ENCODE measurements around the gene GRB10.
A peak's percentile ranks its signal among the peaks of the same experiment; 100 is the strongest.

Gene GRB10

DNA sequence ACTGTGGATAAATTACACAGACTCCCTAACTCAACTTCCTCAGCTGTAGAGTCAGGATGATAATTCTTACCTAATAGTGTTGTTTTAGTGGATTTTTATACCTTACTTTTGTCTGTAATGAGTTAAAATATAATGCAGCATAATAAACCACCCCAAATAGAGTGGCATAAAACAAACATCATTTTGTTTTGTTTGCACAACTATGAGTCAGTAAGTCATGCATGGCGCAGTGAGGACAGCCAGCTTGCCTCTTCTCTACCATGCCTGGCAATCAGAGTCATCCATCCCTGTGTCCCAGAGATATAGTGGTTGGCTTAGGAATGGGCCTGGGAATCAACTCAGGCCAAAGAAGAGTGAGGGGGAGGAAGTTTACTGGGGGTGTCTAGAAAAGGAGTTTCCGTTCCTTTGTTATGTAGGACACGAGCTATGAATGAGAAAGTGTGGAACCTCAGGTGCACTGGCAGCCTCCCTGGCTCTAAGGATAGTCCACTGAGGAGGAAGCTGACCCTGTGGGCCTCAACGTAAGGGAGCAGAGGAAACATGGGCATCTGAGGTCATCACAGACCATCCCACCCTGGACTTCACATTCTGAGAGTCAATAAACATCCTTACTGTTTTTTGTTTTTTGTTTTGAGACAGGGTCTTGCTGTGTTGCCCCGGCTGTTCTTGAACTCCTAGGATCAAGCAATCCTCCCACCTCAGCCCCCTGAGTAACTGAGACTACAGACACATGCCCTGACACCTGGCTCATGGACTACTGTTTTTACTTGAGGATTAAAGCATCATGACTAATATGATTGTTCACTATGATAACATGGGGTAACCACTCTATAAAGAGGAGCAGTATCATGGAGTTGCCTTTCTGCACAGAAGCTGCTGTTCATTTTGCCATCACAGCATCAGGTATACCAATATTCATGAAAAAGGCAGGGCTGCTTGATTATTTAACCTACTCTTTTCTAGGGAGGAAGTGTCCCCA lies 21.0 kb upstream of the GRB10 start:
- no peak for DNase-seq

DNA sequence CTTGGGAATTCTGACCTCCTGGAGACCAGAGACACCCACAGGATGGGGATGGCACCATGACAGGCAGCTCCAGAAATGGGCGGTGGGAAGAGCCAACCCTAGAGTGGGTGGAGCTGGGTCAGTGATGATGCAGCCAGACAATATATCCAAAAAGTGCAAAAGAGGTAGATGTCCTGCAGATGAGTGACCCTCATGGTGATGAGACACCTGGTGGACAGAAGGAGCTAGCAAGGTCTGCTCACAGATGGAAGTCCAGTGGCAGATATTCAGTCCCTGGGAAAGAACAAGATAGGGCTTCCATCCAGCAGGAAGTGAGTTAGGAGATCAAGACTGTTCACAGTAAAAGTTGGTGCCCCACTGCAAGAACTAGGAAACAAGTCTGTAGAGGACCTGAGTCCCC lies 19.2 kb upstream of the GRB10 start:
- no peak for DNase-seq

DNA sequence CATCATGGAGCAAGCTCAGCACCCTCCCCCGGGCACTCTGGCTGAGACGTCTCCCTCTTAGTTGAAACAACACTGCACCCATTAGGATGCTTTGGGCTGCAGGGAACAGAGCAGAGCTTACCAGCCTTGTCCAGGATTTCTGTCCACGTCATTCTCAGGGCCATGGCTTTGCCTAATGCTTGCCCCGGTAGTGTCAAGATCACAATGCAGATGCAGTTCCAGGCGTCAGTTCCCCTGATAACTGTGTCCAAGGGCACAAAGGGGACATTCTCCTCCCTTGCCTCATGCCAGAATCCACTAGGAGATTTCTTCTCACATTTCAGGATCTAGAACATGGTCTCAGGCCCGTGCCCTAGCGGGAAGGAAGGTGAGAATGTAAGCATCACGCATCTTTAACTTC lies 17.2 kb upstream of the GRB10 start:
- DNase-seq = no peak

DNA sequence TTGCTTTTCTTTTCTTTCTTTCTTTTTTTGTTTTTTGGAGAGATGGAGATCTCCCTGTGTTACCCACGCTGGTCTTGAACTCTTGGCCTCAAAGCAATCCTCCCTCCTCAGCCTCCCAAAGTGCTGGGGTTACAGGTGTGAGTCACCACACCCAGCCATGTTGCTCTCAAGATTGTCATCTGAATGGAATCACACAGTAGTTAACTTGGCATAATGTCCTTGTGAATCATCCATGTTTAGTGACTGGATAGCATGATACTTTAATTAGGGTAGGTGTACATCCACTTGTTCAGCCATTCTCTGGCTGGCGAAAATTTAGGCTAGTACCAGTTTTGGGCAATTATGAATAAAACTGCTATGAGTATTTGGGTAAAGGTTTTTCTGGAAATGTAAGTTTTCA lies 15.4 kb upstream of the GRB10 start:
- no peak for DNase-seq

DNA sequence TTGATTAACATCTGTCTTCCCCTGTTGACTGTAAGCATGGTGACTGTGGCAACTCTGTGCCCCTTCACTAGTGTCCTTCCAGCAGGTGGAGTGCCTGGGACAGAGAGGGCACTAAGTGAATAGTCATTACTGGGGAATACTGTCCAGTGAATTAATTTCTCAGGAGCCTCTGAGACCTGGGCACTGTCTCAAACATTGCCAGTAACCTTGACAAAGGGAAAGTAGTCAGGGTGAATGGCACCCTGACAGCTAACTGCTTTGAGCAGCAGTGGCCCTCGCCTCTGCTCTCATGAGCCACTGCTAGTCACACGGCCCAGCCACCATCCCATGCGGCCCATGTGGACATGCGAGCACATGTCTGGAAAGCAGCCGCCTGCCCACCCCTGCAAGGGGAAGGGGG lies 13.1 kb upstream of the GRB10 start:
- DNase-seq = no peak

DNA sequence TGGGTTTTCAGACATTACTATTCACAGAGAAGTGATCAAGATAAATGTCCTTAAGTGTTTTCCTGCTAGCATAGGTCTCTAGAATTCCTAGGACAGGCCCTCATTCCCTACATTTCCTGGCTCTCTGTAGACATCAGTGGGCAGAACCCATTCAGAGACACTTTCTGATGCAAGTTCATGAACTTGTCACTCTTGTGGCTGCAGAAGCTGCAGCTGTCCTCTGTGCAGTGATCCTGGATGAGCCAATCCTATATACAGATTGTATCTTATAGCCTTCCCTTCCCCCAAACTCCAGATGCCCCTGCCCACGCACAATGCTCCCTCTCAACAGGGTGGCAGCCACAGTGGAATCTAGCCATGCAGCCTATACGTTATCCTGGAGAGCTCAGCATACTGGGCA lies 12.6 kb upstream of the GRB10 start:
- DNase-seq = no peak

DNA sequence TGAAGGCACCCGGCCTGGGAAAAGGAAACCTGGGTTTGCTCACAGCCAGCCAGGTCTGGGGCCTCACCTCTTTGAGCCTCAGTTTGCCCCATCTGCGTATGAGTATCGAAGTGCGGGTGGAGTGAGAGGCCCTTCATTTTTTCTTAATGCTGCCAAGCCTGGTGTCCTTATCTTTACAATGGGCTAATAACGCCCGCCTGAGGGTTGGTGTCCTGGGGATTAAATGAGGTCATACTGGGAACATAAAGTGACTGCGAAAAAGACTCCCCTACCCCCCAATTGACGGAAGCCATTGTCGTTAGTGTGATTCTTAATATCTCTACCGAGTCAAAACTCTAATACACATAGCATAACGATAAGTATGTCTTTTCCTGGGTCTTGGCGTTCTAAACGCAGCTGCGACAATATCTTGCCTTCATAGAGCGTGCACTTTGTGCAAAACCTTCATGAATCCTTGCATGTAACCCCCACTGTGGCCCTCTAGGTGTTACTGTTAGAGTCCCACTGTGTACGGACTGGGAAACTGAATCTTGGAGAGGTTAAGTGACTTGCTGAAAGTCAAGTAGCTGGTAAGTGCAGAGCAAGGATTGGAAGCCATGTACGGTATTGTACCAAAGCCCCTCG lies 11.4 kb upstream of the GRB10 start:
- DNase-seq = no peak

DNA sequence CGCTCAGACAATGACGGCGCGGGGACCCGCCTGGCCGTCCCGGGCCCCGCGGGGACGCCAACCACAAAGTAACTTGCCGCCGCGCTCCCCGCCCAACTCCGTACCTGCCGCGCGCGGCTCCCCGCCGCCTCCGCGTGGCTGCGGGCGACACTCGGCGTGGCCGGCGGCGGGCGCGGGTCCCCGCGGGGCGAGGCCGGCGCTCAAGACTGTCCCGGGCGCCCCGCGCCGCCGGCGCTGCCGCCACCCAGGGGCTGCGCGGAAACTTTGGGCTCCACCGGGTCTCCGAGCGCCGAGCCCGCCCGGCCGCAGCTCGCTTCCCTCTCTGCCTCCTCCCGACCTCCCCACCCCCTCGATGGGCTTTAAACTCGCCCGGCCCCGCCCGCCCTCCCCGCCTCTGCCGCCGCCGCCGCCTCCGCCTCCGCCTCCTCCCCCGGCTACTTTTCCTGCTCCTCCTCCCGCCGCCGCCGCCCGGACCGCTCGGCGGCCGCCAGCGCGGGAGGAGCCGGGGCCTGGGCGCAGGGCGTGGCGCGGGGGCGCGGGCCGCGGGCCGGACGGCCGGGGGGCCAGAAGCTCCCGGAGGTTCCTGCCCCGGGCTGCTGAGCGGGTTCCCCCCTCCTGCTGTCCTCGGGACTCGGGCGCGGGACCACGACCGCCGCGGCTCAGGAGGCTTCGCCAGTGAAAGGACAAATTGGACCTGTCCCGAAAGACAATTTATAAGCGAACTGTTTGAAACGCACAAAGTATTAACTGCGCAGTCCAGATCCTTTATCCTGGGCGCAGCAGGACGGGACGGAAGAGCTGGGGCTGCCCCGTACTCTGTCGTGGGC lies 10.6 kb upstream of the GRB10 start:
- DNase-seq = peak; percentile 23

DNA sequence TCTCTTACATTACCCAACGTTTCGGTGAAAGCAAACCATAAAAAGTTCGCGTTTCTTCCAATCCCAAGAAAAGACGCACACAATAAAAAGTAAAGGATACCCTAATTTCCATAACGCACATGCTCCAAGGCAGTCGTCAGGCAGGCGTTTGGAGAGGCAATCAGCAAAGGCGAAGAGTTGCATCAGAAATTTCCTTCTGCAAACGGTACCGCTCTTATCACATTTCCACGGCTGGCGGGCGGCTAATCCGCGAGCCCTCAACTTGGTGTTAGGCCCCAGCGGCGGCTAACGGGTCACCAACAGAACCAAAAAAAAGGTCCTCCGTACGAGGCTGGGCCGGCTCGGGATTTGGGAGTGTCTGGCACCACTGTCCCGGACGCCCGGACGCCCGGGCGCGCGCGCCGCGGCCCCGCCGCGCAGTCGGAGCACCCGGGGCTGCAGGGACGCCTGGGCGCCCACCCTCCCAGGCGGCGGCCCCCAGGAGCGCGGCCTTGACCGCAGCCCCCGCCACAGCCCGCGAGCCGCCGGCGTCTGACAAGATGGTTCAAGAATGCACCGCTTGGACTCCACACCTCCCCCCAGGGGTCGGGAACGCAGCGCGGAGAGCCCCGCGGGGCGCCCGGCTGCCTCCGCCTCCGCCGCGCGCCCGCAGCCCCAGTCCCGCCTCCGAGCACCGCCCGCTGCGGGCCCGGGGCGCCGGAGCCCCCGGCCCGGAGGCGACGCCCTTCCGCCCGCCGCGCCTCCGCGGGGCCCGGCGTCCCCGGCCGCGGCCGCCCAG lies 9.8 kb upstream of the GRB10 start:
- DNase-seq = no peak

DNA sequence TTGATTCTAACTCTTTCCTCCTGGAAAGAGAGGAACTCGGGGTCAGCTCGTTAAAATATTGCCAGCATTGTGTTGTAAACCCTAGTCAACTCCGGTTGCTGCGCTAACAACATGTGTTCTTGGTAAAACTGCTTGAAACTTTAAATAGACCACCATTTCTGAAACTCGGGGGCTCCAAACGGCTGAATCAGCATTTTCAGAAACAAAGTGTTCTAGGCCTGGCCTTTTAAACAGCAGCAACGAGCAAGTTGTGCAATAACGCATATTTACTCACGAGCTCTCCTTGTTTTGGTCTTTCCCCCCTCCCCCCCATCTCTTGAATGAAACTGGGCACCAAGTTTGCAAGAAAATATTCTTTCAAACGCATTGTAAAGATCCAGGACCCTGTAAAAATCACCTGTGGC lies 9.2 kb upstream of the GRB10 start:
- DNase-seq = no peak

DNA sequence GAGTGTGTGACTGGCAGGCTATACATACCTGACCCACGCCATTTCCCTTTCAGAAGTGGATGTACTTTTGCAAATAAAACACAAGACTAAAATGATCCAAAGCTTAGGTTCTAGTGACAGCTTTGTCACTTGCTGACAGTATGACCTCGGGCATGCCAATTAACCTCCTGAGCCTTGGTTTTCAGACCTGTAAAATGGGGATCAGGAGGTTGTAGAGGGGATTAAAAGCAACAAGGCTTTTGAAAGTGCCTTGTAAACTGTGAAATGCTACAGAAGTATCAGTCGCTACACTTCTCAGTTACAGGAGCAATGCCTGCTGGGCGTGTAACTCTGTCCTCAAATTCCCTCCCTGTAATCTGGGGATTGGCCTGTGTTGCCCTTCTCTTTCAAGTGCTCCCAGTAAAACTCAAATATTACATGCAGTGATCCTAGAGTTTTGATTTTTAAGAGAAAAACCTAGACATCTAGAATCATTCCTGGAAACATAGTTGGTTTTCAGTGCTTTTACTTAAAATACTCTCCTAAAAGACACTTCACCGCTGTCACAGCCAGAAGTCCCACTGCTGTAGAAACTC lies 8.8 kb upstream of the GRB10 start:
- DNase-seq = no peak

DNA sequence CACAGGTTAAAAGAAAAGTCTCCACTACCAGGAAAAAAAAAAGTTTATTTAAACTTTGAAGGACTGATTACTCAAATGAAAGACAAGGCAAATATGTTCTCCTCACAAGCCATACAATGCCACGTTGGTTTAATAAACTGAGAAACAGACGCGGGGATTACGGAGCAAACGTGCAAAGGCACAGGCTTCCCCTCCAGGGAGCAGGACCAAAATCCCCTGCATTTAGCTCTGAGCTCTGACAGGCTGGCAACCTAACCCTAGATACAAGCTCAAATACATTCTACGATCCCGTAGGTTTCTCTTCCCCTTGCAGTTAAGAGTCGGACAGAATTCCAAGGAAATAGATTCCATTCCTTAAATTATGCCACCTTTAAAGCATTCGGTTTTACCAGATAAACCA lies 7.7 kb upstream of the GRB10 start:
- no peak for DNase-seq

DNA sequence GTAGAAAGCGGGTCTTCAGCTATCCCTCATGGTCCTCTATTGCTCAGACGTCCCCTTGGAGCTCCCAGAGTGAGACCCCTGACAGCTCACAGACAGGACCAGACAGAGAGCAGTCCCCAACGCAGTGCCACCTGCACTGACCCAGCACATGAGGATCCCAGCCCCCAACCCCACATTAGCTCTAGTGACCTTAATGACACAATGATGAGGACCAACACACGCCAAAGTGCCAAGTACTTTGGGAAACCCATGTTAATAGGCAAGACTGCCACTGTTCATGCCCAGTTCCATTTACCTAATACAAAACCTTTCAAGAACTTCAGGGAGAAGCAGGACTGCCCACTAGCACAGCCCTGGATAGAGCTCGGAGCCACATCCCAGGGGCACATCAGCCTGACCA lies 5.7 kb upstream of the GRB10 start:
- no peak for DNase-seq

DNA sequence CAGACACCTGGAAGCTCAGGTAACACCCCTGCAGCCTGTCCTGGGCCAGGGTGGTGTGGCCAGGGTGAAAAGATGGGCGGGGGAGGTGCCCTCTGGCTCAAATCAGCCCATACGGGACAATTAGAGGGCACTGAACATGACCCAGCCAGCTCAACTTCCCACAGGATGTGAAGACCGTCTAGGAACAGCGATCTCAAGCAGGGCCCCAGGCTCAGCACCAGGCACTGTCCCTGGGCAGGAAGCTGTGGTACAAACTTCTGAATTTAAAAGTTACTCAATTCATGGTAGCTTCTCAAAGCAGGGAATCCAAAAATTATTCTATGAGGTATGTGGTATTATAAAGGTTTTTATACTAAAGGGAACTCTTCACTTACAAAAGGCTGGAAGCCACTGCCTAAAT lies 5.1 kb upstream of the GRB10 start:
- no peak for DNase-seq

DNA sequence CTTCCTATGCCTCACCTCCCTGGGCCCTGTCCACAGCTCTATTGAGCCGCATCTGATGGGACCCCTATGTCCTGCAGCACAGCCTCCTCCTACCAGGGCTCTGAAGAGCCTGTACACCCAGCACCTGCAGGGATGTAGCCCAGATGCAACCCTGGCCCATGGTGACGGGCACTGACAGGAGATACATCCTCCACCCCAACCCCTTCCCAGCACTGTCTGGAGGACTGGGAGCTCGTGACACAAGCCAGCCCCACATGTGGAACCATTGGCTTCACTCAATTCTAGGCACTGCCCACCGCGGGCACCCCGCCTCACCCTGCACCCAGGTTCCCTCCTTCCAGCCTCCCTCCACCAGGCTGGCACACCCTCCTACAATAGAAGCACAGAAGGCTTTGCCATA lies 2.6 kb upstream of the GRB10 start:
- no peak for DNase-seq

DNA sequence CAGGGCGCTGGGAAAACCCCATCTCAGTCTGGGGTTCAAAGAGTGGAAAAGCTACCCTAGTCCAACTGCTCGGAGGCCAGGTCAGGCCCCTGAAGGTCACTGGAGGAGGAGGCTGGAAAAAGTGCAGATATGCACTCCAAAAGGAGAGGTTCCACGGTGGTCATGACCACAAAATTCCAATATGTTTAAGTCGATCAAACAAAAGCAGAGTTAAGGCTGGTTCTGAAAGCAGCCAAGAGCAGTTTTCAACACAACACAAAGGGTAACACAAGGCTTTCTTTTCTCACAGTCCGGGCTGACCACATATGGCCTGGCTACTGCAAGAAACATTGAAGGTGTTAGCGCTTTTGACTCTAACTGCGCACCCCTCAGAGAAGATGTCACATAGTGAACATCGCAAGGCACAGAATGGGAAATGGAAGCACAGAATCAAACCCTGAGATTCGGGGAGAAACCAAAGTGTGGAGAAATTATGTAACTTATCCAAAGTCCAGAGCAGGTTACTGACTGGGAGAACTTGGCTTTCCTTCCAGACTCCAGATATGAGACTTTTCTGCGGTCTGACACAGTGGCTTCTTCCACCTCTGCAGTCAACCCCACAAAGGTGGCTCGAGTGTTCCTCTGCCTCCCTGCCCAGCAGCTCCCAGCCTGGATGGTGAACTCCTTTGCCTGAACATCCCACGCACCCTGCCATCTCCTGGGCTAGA lies 1.3 kb upstream of the GRB10 start:
- no peak for DNase-seq

DNA sequence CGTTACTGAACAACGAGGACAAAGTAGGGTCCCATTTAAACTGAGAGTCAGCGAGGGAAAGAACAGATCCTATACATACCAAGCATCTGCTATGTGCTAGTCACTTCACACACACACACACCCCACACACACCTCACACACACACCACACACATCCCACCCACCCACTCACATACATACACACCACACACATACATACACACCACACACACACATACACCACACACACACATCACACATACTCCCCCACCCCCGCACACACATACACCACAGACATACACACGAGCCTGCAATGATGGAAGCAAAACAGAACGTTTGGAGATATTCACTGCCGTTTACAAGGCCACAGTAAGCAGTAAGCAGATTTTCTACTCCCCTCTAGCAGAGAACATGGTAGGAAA lies 607 bp upstream of the GRB10 start:
- no peak for DNase-seq

DNA sequence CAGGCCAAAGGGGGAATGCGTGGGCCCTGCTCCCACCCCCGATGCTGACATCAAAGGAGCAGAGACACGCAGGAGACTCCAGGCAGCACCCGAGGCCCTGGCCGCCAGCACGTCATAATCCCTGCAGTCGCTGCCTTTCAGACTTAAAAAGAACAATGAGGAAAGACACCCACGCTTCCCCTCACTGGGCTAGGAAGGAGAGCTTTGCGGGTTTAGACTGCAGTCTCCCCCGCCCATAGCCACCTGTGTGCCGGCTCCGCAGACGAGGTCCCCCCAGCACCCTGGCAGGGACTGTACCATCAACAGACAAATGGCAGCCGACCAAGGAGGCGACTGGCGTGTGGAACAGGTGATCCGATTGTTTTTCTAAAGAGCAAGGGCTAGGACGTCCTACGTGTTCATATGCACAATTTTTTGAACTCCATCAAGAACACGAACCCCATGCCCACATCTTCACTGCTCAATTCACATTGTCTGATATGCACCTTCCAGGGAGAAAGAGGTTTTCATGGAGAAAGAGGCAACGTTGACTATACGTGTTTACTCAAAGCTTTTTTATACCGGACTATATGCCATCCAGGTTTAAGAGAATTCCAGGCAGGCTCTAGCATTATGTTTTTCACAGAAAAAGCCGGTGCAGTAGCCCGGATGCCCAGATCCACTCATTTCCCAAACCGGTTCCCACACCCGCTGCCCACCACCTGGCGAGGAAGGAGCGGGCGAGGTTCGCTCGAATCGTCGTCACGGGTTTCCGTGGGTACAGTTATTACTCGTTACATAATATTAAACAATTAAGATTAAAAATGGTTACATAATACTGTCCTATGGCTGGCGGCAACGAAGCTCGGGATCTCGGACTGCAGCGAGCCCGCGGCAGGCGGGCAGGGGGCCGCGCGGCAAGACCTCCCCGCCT lies 1.1 kb downstream of the GRB10 start:
- no peak for DNase-seq

DNA sequence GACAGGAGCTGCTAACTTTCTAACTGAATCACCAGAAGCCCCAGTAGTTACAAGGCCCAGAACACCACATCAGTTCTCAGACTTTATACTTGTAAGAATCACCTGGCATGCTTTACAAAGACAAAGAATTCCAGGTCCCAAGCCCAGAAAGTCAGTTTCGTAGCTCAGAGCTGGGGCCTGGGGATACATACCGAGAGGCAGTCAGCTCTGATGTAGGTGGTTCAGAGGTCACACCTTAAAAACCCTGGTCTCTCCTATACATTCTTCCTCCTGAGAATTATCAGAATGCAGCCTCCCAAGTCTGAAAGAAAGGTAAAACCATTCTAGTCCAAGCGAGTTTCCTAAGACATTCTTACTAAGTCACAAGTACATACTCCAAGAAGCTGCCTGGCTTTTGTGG lies 2.3 kb downstream of the GRB10 start:
- no peak for DNase-seq

DNA sequence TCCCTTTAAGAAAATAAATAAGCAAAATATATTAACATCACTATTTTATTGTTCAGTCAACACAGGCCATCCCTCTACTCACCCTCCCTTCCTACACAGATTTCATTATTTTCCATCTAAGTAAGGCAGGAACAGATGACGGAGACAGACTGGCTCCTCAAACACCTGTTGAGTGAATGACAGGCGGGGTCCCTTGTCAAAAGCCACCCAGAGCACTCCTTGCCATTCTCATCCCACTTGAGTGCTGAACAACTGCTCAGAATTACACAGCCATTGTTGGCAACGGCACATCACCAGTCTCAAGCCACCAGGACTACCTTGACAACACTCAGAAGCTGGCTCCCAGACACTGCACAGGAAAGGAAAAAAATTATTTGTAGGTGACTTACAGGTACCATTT lies 3.3 kb downstream of the GRB10 start:
- DNase-seq = no peak

DNA sequence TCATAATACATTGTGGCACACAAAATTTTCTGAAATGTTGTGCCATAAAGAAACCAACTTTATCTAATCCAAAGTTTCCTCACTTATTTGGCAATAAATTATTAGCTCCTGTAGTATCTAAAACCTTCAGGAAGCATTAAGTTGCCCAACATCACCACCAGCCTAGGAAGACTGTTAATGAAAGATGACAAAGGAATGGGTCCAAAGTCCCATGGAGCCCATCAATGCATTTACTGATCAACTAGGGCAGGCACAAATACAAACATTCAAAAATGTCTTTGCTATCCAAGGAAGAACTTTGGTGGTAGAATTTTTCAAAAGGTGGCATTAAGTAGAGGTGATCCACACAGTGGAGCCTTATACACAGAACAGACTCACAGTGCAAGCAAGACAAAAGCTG lies 4.5 kb downstream of the GRB10 start:
- DNase-seq = no peak

All from amniotic stem cell (primary cell).